Subcutaneous adipose tissue (tissue), 4 donors: ENCODE data around the gene VASH1. TPM values are rescaled to one million over a fixed set of nuclear protein-coding genes. Genes with fewer than 3 reads are reported as not detected.

Experiments
- total RNA-seq, 4 donors: library from RNA; depleted of rRNA; stranded (reverse); fragments of >200 nt; gene quantifications; one replicate each; pipeline ENCODE4 v1.1.0, GENCODE V29; 2016
- TF ChIP-seq, protein P1 (sequence below): fragments of 450-650 bp; IDR thresholded peaks from one replicate; pipeline ENCODE4 v1.5.1; 2016; ENCODE audit warnings: low read depth, mild to moderate bottlenecking, control low read depth, antibody characterized with exemption, moderate library complexity

Gene VASH1
- 10 to 100 TPM in 2 of 4 donors, 1 to 10 TPM in 2; 2.4 to 11.4 (median 8.5) TPM for total RNA-seq

DNA sequence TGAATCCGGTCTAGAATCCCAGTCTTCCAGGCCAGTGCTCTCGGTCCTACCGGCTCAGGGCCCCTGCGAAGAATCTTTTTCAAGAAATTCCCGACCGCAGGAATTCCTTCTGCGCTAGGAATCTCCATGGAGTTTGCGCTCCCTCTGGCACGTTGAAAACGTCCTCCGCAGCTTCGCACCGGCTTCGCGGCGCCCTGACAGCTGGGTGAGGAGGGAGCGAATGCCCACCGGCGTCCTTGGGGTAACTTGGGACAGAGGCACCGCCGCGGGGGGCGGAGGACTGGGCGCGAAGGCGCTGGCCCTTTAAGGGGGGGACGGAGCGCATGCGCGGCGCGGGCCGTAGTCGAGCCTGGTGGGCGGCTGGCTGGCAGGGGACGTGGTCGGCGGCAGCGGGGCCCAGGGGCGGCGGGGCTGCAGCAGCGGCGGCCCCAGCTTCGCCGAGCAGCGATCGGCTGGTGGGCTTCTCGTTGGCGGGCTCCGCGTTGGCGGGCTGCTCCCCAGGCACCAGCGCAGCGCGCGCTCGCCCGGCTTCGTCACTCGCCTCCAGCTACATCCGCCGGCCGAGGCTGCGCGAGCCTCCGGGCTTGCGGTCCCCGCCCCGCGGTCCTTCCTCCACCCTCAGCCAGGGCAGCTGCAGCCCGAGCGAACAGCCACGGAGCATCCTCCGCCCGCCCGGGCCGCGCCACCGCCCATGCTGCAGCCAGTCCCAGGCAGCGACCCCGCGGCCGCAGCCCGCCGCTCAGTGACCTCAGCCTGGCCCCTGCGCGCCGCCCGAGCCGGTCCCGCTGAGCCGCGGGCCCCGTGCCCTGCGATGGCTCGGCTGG is at the start of gene VASH1:
Gene VASH1 (plus strand): TSS at position 333 of the 824 bp plus-strand sequence. CDS start 1,354 bp downstream, outside the sequence.
- TF ChIP-seq, protein P1, sequence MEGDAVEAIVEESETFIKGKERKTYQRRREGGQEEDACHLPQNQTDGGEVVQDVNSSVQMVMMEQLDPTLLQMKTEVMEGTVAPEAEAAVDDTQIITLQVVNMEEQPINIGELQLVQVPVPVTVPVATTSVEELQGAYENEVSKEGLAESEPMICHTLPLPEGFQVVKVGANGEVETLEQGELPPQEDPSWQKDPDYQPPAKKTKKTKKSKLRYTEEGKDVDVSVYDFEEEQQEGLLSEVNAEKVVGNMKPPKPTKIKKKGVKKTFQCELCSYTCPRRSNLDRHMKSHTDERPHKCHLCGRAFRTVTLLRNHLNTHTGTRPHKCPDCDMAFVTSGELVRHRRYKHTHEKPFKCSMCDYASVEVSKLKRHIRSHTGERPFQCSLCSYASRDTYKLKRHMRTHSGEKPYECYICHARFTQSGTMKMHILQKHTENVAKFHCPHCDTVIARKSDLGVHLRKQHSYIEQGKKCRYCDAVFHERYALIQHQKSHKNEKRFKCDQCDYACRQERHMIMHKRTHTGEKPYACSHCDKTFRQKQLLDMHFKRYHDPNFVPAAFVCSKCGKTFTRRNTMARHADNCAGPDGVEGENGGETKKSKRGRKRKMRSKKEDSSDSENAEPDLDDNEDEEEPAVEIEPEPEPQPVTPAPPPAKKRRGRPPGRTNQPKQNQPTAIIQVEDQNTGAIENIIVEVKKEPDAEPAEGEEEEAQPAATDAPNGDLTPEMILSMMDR, result no peak

DNA sequence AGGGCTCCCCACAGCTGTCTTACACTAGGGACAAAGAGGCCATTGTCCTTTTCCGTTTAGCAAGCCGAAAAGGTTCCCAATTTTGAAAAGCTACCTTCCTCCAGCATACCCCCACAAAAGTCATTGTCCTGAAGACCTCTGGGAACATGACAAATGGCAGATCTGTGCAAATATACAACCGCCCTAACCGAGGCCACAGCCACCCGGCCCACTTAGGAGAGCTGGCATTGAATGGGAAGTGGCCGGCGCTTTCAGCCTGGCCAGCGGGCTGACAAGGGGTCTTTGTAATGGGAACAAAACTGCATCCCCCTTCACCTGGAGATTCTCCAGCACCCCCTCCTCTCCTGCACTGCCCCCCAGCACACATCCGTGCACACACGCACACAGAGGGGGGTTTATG is 48.1 kb upstream of the VASH1 start:
- TF ChIP-seq, protein P1, result no peak

DNA sequence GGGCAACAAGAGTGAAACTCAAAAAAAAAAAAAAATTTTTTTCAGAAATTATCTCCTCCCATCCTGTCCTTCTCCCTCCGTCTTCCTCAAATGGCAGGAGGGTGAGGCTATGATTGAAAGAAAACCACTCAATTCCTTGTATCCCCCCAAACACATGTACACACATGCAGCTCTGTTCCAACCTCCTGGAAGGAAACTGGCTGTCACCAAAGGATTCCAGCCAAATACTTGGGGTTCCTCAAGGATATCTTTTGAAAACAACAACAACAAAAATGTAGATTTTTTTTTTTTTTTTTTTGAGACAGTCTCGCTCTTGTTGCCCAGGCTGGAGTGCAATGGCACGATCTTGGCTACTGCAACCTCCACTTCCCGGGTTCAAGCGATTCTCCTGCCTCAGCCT is 46.8 kb upstream of the VASH1 start:
- TF ChIP-seq, protein P1, result no peak

DNA sequence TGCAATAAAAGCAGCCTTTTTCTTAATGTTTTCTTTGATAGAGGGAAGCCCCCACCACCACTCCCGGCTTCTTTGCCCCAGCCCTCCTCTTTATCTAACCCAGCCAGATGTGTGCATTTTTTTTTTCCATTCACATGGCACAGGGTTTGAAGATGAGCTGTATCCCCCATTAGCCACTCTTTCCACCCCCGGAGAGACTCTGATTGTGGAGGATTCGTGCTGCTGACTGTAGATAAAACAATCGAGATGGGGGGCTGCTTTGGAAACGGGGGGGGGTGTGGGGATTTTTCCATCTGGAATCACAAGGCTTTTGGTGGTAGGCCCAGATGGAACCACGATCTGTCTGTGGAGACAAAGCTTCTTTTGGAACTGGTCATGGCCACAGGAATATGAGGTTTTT is 46.2 kb upstream of the VASH1 start:
- TF ChIP-seq, protein P1, result no peak

DNA sequence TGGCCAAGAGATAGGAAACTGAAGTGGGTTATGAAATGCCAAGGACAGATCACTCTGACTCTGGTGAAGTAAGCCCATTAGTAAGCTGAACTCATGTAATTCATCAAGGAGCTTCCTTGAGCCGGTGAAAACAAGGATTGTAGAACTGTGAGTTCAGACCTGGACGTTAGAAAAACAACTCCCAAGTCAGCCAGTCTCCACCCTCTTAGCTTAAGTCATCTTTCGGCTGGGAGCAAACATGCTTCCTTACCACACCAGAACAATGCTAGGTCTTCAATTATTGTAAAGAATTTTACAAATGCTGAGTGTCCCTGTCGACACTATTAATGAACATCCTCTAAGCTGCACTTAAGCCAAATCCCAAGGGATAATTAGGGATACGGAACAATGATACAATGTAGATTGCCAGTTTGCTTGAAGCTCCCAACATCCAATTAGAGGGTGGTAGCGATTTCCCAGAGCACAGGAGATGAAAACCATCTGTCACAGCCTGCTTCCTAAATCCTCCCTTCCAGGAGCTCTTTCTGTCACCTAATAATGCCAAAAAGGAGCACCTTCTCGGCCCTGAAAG is 45.7 kb upstream of the VASH1 start:
- TF ChIP-seq, protein P1, result no peak

DNA sequence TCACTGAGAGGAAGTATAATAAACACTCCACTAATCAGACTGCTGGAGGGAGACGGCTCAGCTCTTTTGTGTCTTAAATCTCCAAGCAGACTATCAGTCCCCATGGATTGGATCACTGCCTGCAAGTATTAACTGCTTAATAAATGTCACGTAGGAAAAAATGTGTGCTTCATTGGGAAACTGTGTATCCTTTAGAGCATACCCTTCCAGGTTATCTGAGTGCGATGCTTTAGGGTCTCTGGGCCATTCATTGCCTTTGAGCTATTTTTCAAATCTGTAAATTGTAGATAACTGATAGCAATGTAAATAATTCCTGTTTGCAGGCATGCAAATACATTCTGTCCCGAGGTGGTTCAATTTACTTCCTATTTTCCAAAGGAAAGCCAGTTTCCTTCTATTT is 45.0 kb upstream of the VASH1 start:
- TF ChIP-seq, protein P1, result no peak

DNA sequence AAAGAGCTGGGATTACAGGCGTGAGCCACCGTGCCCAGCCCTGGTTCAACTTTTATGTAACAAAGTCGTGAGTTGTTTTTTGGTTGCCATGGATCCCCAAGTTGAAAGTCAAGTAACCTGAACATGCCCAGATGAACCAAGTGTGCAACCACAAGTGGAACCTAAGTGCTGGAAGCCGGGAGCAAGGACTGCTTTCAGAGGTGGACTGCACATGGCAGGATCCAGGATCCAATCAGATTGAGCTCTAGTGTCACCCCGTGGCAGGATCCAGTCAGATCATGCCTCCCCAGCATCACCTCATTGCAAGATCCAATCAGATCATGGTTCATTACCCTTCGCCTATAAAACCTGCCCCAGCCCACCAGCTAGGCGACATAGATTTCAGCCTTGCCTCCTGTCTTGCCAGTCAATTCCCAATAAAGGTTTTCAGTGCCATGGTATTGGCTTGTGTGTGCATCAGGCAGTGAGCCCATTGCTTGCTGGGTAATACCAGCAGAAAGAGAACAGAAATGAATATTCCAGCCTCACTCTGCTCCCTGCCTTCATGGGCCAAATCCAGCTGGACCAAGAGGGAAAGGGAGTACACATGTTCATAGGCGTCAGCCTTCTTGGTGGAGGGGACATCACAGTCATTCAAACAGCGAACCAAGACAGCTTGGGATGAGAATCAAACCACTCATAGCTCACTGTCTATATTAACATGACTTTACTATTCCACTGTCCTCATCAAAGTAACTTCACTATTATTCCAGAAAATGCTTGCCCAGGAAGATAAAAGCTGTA is 43.6 kb upstream of the VASH1 start:
- TF ChIP-seq, protein P1, result no peak
